OCI-LY3 (cell line): ENCODE data around the gene IPO9.

ENCODE experiments used
- H2AFZ ChIP-seq: fragments of 200-600, 300-600 bp; shearing (Covaris generic); 2 replicates; pipeline ENCODE4 v1.6.0; 2014; ENCODE audit warnings: antibody characterized with exemption, low read depth, low read length
- H3K27ac ChIP-seq: fragments of 200-600, 300-600 bp; sonication (generic); 2 replicates; pipeline ENCODE4 v1.5.1; 2014; ENCODE audit warnings: mild to moderate bottlenecking, low read length, moderate library complexity, mixed read lengths
- H3K27me3 ChIP-seq: fragments of 200-600, 300-600 bp; sonication (generic); 2 replicates; pipeline ENCODE4 v1.6.1; 2014; ENCODE audit warnings: low read depth, low read length, mixed read lengths
- H3K36me3 ChIP-seq: fragments of 200-600, 300-600 bp; sonication (generic); replicated peaks from 2 replicates; pipeline ENCODE3; 2014; ENCODE audit warnings: low read depth, low read length, mixed read lengths
- H3K4me1 ChIP-seq: fragments of 300-600, 200-600 bp; sonication (generic); 2 replicates; pipeline ENCODE4 v1.6.1; 2014; ENCODE audit warnings: low read length, mixed read lengths
- H3K4me2 ChIP-seq: fragments of 200-600, 300-600 bp; sonication (generic); 2 replicates; pipeline ENCODE4 v1.6.1; 2014; ENCODE audit warnings: low read length, mixed read lengths
- H3K4me3 ChIP-seq: fragments of 300-600, 200-600 bp; sonication (generic); 2 replicates; pipeline ENCODE4 v1.5.1; 2014; ENCODE audit warnings: antibody characterized with exemption, mild to moderate bottlenecking, low read length, moderate library complexity
- H3K79me2 ChIP-seq: fragments of 300-600, 200-600 bp; shearing (Covaris generic); 2 replicates; pipeline ENCODE4 v1.6.1; 2014; ENCODE audit warnings: mild to moderate bottlenecking, low read length, mixed read lengths
- H3K9ac ChIP-seq: fragments of 300-600, 200-600 bp; shearing (Covaris generic); 2 replicates; pipeline ENCODE4 v1.6.0; 2014; ENCODE audit warnings: mild to moderate bottlenecking, low read length, moderate library complexity
- H3K9me3 ChIP-seq: fragments of 200-600, 300-600 bp; shearing (Covaris generic); 2 replicates; pipeline ENCODE4 v1.6.1; 2014; ENCODE audit warnings: low read length, mixed read lengths; ENCODE audit not compliant: insufficient read depth
- H4K20me1 ChIP-seq: fragments of 200-600, 300-600 bp; sonication (generic); 2 replicates; pipeline ENCODE4 v1.6.1; 2016; ENCODE audit warnings: low read length, mixed read lengths; ENCODE audit not compliant: insufficient read depth
- EZH2phosphoT487 ChIP-seq: fragments of 200-600 bp; shearing (Covaris generic); IDR thresholded peaks from 2 replicates; pipeline ENCODE4 v1.6.1; 2018; ENCODE audit warnings: antibody characterized with exemption, mixed run types, low read depth
- TF ChIP-seq, protein P1 (sequence below): fragments of 200-600, 300-600 bp; sonication (generic); IDR thresholded peaks from 2 replicates; pipeline ENCODE4 v1.5.1; 2014; ENCODE audit warnings: antibody characterized with exemption, low read length, low read depth

Gene IPO9

GRCh38 chr1:201859424-201859823, 30.5 kb downstream of the IPO9 start:
- no peak overlapping the region for H3K4me3 ChIP-seq
- no peaks in the 10 kb centered on the region for H3K4me1 ChIP-seq
- H3K36me3 ChIP-seq = peaks cover 69% of the 10 kb centered on the region
- no peak overlapping the region for H3K9ac ChIP-seq
- TF ChIP-seq EZH2phosphoT487 = no peak
- TF ChIP-seq, protein P1, sequence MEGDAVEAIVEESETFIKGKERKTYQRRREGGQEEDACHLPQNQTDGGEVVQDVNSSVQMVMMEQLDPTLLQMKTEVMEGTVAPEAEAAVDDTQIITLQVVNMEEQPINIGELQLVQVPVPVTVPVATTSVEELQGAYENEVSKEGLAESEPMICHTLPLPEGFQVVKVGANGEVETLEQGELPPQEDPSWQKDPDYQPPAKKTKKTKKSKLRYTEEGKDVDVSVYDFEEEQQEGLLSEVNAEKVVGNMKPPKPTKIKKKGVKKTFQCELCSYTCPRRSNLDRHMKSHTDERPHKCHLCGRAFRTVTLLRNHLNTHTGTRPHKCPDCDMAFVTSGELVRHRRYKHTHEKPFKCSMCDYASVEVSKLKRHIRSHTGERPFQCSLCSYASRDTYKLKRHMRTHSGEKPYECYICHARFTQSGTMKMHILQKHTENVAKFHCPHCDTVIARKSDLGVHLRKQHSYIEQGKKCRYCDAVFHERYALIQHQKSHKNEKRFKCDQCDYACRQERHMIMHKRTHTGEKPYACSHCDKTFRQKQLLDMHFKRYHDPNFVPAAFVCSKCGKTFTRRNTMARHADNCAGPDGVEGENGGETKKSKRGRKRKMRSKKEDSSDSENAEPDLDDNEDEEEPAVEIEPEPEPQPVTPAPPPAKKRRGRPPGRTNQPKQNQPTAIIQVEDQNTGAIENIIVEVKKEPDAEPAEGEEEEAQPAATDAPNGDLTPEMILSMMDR = no peak
- no peaks in the 10 kb centered on the region for H3K79me2 ChIP-seq
- no peaks in the 10 kb centered on the region for H3K9me3 ChIP-seq
- H2AFZ ChIP-seq = no peak overlapping the region
- no peaks in the 10 kb centered on the region for H3K27me3 ChIP-seq
- H4K20me1 ChIP-seq = no peaks in the 10 kb centered on the region
- no peak overlapping the region for H3K27ac ChIP-seq
- H3K4me2 ChIP-seq = no peak overlapping the region

DNA sequence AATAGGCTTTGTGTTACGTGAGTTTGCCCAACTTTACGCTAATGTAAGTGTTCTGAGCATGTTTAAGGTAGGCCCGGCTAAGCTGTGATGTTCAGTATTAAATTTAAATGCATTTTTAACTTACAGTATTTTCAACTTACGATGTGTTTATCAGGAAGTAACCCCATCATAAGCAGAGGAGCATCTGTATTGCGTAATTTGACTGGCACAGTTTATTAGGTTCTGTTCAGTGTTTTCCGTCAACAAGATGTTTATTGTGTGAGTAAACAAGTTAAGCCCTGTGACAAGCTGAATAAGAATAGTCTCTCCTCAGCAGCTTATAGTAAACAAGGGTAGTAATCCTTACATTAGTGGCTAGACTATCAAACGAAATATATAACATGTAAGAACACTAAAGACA, 32.5 kb downstream of the IPO9 start:
- no peaks in the 10 kb centered on the region for H3K27me3 ChIP-seq
- no peaks in the 10 kb centered on the region for H3K79me2 ChIP-seq
- H3K9me3 ChIP-seq = no peaks in the 10 kb centered on the region
- H2AFZ ChIP-seq = no peak overlapping the region
- no peak overlapping the region for H3K9ac ChIP-seq
- no peaks in the 10 kb centered on the region for H3K4me1 ChIP-seq
- H4K20me1 ChIP-seq = no peaks in the 10 kb centered on the region
- TF ChIP-seq, protein P1 = no peak
- no peak for TF ChIP-seq EZH2phosphoT487
- no peak overlapping the region for H3K4me2 ChIP-seq
- H3K4me3 ChIP-seq = no peak overlapping the region
- H3K36me3 ChIP-seq = peaks cover 55% of the 10 kb centered on the region
- H3K27ac ChIP-seq = no peak overlapping the region

DNA sequence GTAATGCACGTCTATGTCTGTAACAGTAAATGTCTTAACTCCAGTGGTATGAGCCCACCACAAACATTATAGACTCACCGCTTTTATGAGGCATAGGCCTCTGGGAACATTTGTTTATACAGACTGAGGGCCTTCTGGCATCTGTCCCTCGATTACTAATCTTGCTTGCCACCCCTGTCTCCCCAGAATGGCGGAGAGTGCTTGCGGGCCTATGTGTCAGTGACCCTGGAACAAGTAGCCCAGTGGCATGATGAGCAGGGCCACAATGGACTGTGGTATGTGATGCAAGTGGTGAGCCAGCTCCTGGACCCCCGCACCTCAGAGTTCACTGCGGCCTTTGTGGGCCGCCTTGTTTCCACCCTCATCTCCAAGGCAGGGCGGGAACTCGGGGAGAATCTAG, 41.4 kb downstream of the IPO9 start:
- Histone ChIP-seq H3K4me3 (no peak overlapping the region), H3K4me2 (no peak overlapping the region), H3K27me3 (no peaks in the 10 kb centered on the region), H3K27ac (no peak overlapping the region), H4K20me1 (no peaks in the 10 kb centered on the region), H3K36me3 (peaks cover 76% of the 10 kb centered on the region), H3K9me3 (no peaks in the 10 kb centered on the region), H3K79me2 (no peaks in the 10 kb centered on the region), H3K4me1 (no peaks in the 10 kb centered on the region), H2AFZ (no peak overlapping the region), H3K9ac (no peak overlapping the region)
- TF ChIP-seq EZH2phosphoT487 = no peak
- TF ChIP-seq, protein P1 = no peak

- Histone ChIP-seq H2AFZ (no peak overlapping the region), H3K9ac (no peak overlapping the region), H3K9me3 (no peaks in the 10 kb centered on the region), H3K27me3 (no peaks in the 10 kb centered on the region), H3K4me3 (no peak overlapping the region), H3K36me3 (peaks cover 77% of the 10 kb centered on the region), H3K4me1 (no peaks in the 10 kb centered on the region), H3K4me2 (no peak overlapping the region), H4K20me1 (no peaks in the 10 kb centered on the region), H3K79me2 (no peaks in the 10 kb centered on the region), H3K27ac (no peak overlapping the region)
- TF ChIP-seq, protein P1 = no peak
- TF ChIP-seq EZH2phosphoT487 = no peak
These were observed 45.7 kb downstream of the IPO9 start for GRCh38 chr1:201874672-201875071.
